ENCODE results near the gene RYR2. TPM values are rescaled to one million over a fixed set of nuclear protein-coding genes. Genes with fewer than 3 reads are reported as not detected.

RYR2 gene
- total and polyA plus RNA-seq, 2 of the 8 experiments (the other 6 are each of a cell fraction or from before 2014, with no cell fraction given): 1.3 to 4.4 TPM

DNA sequence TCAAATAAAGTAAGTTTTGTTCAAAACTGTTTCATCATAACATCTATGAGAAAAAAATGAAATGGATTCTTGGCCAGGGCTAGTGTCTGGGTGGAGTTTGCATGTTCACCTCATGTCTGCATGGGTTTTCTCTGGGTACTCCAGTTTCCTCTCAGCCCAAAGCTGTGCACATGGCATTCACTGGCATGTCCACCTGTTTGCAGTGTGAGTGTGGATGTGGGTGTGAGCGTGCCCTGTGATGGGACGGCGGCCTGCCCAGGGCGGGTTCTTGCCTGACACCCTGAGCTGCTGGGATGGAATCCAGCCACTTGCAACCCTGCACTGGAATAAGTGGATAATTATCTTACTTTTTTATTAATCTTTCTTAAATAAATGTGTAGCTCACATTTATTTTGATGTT, 185.5 kb downstream of the RYR2 start (continued):
- TF ChIP-seq CHD2 (IDR thresholded peaks at IDR 0.05; ENCODE audit: low read length): no peak
- TF ChIP-seq TBP (IDR thresholded peaks at IDR 0.05; ENCODE audit: low read depth, low read length): no peak
- no peak for TF ChIP-seq EP300 (IDR thresholded peaks at IDR 0.05; ENCODE audit: borderline replicate concordance in 1 of 2, low read depth in 2 of 2, low read length in 2 of 2)
- TF ChIP-seq TAF7 (optimal IDR thresholded peaks at IDR 0.05; ENCODE audit: borderline replicate concordance, low read depth, low read length): no peak
